GM15510 (cell line): Measurements from ENCODE around the gene PRICKLE1.

ENCODE experiments used
- POLR2A ChIP-seq: IDR thresholded peaks from 3 replicates; pipeline ENCODE4 v1.6.1; 2011; ENCODE audit warnings: borderline replicate concordance; ENCODE audit not compliant: insufficient read length; ENCODE audit errors: extremely low read depth

Gene PRICKLE1

GRCh38 chr12:42463671-42464070 is 125.9 kb downstream of the PRICKLE1 start:
- TF ChIP-seq POLR2A, result no peak

GRCh38 chr12:42462486-42462885 is 127.1 kb downstream of the PRICKLE1 start:
- no peak for TF ChIP-seq POLR2A

GRCh38 chr12:42459336-42459847 is 130.2 kb downstream of the PRICKLE1 start:
- TF ChIP-seq POLR2A, result no peak

GRCh38 chr12:42458575-42458974 is 131.0 kb downstream of the PRICKLE1 start:
- no peak for TF ChIP-seq POLR2A

GRCh38 chr12:42450248-42450647 is 139.3 kb downstream of the PRICKLE1 start:
- TF ChIP-seq POLR2A, result no peak

GRCh38 chr12:42448841-42449240 is 140.7 kb downstream of the PRICKLE1 start:
- TF ChIP-seq POLR2A, result no peak

DNA sequence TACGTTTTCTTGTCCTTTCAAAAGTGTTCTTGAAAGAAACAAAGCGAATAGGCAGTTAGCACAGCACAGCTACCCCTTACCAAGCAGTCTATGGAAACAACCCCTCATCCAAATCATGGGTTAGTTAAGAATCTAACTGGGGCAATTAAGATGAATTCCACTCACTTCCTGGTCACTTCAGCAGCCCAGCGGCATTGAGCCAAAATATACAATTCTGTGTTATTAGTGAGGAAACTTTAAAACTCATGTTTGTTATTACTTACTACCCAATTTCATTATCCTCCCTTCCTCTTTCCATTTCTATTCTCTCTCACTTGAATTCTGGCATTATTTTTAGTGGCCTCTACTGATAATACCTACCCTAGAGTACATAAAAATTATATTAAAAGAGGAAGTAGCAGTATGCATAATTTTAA is 142.2 kb downstream of the PRICKLE1 start:
- TF ChIP-seq POLR2A, result no peak

DNA sequence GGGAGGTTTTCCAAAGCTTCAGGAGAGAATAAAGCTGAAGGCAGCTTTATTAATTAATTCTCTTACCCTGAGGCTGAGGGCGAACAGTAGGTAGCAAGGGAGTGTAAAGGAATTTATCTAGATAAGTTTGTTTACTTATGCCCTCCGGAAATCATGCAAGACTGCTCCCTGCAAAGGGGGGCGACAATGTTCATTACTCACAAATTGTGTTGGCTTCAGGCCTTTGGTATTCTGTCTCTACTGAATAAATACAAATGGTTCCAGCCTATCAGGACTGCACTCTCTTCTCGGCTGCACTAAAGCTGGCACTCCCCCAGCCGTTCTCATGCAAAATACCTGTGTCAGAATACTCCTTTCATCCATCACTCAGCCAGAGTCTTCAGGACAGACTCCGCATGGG is 142.8 kb downstream of the PRICKLE1 start:
- no peak for TF ChIP-seq POLR2A

GRCh38 chr12:42445891-42446290 is 143.7 kb downstream of the PRICKLE1 start:
- TF ChIP-seq POLR2A, result no peak

DNA sequence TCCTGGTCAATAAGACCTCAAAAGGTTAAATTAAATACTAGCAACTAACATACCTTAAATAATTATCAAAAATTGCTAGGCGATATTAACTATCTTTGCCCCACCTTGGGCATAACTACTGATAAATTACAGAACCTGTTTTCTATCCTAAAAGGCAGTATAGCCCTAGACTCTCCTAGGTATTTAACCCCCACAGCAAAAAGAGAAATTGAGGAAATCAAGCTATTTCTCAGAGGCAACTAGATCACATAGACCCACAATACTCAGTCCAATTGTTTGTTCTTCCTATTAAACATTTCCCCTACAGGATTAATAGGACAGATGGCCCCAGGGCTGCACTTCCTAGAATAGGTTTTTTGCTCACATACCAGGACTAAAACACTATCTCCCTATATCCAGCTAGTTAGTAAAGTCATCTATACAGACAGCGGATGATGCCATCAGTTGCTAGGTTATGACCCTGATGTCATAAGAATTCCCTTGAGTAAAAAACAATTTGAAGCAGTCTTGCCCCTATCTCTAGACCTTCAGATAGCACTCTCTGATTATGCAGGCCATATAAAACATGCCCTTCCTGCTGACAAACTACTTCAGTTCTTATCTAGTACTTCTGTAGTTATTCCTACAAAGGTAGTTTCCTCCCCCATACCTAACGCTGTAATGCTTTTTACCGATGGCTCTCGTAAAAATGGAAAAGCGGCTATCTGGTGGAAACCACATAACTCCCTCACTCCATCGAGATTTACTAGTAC is 145.2 kb downstream of the PRICKLE1 start:
- no peak for TF ChIP-seq POLR2A

DNA sequence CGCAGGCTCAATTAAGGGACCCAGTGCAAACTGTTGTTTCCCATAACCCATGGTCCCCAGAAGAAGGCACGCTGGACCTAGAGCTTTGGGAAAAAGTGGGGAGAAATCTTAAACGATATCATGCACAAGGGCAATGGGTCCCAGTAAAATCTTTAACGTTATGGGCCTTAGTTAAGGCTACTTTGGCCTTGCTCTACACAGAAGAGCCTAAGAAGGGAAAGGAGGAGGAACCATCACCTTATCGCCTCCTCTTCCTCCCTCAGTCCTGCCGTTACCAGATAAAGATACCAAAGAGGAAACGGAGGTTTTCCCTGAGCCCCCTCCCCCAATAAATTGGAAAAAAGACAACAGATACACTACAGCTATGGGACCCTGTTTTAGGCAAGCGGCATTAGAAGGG is 146.7 kb downstream of the PRICKLE1 start:
- no peak for TF ChIP-seq POLR2A

DNA sequence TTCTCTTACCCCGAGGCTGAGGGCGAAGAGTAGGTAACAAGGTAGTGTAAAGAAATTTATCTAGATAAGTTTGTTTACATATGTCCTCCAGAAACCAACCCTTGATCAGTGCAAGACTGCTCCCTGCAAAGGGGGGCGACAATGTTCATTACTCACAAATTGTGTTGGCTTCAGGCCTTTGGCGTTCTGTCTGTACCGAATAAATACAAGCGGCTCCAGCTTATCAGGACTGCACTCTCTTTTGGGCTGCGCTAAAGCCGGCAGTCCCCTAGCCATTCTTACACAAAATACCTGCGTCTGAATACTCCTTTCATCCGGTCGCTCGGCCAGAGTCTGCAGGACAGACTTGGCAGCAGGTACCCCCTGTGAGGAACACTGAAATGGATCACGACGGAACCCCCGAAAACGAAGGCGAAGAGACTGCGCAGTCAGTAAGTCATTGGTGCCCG is 147.2 kb downstream of the PRICKLE1 start:
- no peak for TF ChIP-seq POLR2A

DNA sequence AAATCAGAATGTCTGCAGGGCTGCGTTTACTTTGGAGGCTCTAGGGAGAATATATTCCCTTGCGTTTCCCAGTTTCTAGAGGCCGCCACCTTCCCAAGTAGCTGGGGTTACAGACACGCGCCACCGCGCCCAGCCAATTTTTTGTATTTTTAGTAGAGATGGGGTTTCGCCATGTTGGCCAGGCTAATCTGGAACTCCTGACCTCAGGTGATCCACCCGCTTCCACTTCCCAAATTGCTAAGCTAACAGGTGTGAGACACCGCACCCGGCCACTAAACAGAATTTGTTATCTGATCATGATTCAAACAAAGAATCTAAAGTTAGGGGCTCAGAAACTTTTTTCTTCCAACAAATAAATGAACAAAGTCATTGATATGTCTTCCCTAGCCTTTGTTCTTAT is 148.9 kb downstream of the PRICKLE1 start:
- no peak for TF ChIP-seq POLR2A

DNA sequence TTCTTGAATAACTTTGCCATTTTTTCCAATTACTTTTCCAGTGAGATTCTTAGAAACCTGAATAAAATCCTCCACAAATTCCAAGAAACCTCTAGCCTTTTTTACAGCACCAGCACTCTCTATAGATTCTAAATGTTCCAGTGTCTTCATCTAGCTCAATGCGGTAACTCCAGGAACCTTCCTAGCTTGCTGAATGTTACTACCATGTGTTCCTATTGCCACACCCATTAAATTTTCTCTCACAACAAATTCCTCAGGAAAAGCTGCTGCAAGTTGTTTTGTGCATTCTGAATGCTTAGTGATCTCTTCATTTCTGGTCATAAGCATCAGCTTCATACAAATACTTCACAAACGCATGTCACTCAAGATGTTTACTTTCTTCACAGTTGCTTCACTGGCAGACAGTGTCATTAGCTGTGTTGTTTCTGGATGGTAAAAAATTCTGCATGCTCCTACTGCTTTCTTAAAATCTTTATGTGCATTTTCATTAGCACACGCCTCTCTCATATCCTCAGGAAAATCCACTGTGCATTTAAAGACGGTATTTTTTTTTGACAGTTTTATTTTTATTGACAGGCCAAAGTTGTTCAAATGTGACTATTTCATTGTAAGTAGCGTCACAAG is 156.9 kb downstream of the PRICKLE1 start:
- no peak for TF ChIP-seq POLR2A

DNA sequence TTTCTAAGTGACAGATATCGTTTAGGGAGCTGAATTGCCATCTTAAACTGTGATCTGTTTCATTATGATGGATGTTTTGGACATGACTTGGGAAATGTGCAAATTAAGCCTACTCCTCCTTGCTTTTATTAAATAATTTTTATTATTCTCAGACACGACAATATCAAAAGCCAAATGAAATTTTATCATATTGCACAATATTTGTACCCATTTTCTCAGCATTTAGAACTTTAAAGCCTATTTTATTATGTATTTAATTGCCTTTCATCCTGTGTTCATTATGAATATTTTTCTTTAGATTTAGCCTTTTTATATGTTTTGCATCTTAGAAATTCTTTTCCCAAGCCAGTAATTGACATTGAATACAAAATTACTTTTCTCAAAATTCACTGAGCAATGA is 160.7 kb downstream of the PRICKLE1 start:
- no peak for TF ChIP-seq POLR2A

- no peak for TF ChIP-seq POLR2A
Observed at GRCh38 chr12:42426746-42427145, 162.8 kb downstream of the PRICKLE1 start.
